GM12801 (cell line): ENCODE measurements around the gene OFD1.

Experiments
- TF ChIP-seq, protein P1 (sequence below): IDR thresholded peaks from one replicate; pipeline ENCODE4 v1.5.1; 2011; ENCODE audit warnings: control low read depth; ENCODE audit not compliant: insufficient read length; ENCODE audit errors: extremely low read depth

Gene OFD1

DNA sequence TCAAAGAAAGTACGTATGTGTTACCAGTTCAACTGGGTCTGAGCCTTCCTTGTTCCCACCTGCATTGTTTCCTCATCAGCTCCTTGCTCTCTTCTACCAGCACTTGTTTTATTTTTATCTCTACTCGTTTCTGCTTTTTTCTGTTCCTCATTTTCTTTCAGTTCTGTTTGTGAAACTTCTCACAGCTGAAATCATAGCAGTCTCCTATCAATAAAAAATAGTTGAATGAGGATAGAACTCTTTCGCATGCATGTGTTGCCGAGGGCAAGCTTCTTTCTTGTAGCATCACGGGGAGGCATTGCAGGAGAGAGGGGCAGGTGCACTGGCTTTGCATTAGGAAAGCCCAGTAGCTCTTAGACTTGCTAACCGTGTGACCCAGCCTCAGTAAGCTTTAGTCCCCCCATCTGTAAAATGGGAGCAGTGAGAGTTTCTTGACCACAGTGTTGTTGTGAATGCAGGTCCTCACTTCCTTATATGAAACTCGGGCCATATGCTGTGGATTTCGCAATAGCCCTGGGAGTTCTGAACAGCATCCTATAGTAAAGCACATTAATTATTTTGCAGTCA is 24.7 kb downstream of the OFD1 start:
- TF ChIP-seq, protein P1, sequence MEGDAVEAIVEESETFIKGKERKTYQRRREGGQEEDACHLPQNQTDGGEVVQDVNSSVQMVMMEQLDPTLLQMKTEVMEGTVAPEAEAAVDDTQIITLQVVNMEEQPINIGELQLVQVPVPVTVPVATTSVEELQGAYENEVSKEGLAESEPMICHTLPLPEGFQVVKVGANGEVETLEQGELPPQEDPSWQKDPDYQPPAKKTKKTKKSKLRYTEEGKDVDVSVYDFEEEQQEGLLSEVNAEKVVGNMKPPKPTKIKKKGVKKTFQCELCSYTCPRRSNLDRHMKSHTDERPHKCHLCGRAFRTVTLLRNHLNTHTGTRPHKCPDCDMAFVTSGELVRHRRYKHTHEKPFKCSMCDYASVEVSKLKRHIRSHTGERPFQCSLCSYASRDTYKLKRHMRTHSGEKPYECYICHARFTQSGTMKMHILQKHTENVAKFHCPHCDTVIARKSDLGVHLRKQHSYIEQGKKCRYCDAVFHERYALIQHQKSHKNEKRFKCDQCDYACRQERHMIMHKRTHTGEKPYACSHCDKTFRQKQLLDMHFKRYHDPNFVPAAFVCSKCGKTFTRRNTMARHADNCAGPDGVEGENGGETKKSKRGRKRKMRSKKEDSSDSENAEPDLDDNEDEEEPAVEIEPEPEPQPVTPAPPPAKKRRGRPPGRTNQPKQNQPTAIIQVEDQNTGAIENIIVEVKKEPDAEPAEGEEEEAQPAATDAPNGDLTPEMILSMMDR, result no peak

GRCh38 chrX:13760426-13760825 is 25.9 kb downstream of the OFD1 start:
- TF ChIP-seq, protein P1, result no peak

DNA sequence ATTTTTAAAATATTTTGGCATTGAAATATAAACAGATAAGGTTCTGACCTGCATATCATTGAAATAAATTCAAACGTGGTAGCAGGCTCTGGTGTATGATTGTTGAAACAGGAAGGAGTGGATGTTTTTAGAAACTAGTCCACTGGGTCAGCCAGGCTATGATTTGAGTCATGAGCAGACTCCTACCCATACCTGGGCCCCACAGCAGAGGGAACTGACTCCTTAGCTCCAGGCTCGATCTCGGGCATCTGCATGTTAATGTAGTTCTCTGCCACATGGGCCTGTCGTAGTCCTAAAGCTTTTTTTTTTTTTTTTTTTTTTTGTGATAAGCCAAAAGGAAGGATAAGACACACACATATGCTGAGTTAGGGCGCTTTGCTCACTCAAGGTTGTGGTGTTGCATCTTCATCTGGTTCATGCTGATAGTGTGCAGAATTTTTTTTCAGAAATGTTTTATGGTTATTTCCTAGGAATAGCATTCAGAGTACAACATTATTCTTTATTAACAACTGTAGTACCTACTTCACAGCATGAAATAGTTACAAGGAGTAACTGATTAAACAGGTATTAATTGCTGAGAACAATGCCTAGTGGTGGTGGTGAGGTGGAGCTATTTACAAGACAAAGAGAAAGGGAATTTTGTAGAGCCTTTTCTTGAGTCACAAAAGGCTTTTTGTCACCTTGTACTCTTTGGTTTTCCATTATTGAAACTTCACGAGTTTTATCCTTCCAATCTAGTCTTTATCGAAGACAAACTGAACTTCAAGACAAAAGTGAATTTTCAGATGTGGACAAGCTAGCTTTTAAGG is 27.3 kb downstream of the OFD1 start:
- TF ChIP-seq, protein P1, result no peak

- TF ChIP-seq, protein P1, result no peak
Measured at GRCh38 chrX:13763489-13763888, 28.9 kb downstream of the OFD1 start.

GRCh38 chrX:13764281-13764680 is 29.7 kb downstream of the OFD1 start:
- TF ChIP-seq, protein P1, result no peak

GRCh38 chrX:13764765-13765164 is 30.2 kb downstream of the OFD1 start:
- TF ChIP-seq, protein P1, result no peak

DNA sequence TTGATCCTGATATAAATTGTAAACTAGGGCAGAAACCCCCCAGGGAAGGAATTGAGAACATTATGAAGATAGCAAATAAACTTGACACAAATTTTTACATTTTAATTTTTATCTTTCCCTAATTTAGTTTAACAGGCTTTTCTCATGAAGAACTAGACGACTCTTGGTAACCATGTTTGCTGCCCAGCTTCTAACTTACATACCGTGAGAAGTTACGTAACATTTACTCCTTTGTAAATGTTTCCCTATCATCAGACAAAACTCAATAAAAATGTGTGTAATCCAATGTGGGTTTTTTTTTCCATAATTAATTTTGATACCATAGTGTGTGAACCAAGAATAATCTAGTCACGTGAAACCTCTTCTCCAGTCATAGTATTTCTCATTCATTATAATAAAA is 34.4 kb downstream of the OFD1 start:
- TF ChIP-seq, protein P1, result no peak
